Activated T-cell treated with anti-CD3 and anti-CD28 coated beads for 48 hours (primary cell): ENCODE measurements around the gene TAF1C.
"Not testable (repeated sequence)": the region's sequence is repeated elsewhere in the genome, so short reads cannot be mapped to it uniquely, and the experiment has no call there.

Source experiments
- DNase-seq: peaks from one replicate; pipeline ENCODE4 v3.0.0-alpha.2; 2020; ENCODE audit warnings: low read depth

TAF1C gene

DNA sequence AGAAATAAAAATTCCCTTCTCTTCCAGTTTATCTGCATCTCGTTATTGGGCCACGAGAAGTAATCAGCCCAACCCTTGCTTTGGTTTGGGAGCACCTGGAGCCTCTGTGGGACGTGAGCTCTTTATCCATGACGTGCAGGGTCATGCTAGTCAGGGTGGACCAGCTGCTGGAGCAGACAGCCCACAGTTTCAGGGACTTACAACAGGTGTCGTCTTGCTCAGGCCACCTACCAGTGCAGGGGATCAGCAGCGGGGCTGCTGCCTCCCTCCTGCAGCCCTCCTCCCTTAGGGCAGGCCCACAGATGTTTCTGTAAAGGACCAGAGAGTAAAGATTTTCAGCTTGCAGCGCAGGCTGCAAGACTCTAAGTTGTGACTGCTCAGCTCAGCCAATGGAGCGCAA lies 21.0 kb upstream of the TAF1C start:
- DNase-seq: no peak

DNA sequence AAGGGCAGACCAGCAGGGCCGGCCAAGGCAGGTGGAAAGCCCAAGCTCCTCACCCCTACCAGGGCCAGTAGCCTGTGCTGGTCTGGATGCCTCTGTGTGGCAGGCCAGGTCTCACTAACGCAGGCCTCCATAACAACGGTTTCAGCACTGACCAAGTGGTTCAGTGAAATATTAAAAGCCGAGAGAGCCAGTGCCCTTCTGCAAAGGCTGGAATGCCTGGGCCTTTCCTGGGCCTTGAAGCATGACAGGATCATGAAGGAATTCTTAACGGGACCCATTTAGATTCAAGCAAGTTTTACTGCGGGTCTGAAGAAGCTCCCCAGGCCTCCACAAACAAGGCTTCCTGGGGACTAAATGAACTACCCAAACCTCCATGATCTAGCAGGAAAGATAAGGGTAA lies 20.4 kb upstream of the TAF1C start:
- DNase-seq: no peak

DNA sequence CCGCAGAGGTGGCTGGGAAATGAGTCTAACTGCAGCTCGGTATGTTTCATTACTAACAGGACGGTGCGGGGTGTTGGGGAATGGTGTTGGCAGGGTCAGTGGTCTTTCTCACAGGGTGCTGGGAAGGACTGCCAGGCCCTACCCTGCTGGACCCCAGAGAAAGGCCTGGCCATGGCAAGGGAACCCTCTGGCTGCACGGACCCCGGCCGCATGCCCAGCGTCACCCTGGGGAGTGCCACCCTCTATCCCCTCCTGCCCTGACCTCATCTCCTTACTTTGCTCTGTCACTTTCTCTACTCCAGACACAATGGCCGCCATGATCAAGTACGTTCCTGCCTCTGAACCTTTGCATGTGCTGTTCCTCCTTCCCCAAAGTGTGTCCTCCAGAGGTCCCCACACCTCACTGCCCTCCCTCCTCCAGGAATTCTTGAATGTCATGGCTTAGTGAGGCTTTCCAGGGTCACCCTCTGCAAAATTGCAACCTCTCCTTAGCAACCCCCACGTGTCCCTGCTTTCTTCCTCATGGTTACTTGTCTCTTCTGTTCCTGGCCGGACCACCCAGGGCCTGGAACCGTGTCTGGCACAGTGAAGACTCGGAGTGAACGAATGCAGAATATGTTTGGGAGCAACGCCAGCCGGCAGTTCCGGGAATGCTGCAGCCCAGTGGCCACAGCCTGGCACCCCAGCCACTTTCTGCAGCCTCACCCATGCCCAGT lies 19.3 kb upstream of the TAF1C start:
- no peak for DNase-seq

DNA sequence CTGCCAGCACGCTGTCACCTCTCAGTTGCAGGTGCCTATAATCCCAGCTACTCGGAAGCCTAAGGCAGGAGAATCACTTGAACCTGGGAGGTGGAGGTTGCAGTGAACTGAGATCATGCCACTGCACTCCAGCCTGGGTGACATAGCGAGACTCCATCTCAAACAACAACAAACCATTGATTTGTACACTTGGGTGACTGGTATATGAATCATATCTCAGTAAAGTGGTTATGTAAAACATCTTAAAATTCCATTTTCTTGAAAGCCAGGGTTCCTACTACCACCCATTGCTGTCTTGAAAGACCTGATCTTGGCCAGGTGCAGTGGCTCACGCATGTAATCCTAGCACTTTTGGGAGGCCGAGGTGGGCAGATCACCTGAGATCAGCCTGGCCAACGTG lies 18.3 kb upstream of the TAF1C start:
- not testable (repeated sequence) for DNase-seq

DNA sequence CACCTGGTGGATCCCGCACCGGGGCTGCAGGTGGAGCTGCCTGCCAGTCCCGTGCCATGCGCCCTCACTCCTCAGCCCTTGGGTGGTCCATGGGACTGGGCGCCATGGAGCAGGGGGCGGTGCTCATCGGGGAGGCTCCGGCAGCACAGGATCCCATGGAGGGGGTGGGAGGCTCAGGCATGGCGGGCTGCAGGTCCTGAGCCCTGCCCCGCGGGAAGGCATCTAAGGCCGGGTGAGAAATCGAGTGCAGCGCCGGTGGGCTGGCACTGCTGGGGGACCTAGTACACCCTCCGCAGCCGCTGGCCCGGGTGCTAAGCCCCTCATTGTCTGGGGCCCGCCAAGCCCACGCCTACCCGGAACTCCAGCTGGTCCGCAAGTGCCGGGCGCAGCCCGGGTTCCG lies 17.7 kb upstream of the TAF1C start:
- DNase-seq: not testable (repeated sequence)

DNA sequence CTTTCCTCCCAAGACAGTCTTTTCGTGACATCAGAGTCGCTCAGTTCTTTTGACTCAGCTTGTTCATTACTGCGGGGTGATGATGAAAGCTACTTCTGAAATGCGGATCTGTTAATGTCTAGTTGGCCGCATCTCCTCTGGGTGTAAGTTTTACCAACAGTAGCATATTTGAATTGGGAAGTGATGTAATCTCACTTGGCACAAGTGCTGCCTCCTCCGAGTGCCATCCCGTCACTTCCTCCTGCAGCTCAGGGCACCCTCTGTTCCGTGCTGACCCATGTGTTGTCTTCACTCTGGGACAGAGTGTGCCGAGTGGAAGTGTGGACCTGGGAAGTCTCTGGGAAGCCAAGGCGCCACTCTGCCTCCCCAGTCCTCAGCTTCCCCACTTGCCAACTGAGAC lies 13.0 kb upstream of the TAF1C start:
- DNase-seq: no peak

DNA sequence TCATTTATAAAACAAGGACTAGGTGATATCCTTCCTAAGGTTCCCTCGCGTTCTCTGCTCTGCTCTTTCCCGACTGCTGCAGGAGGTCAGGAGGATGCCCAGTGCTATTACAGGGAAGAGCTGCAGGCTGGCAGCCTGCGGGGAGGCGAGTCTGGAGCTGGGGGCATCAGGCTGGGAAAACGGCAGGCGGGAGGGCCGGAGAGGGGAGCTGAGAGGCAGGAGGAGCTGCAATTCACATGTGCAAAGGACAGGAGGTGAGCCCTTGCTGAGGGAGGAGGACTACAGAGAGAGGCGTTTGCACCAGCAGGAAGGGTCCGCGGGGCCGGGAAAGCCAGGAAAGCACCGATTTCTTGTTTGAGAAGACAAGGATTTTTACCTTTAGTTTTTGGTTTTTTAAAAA lies 12.2 kb upstream of the TAF1C start:
- no peak for DNase-seq

DNA sequence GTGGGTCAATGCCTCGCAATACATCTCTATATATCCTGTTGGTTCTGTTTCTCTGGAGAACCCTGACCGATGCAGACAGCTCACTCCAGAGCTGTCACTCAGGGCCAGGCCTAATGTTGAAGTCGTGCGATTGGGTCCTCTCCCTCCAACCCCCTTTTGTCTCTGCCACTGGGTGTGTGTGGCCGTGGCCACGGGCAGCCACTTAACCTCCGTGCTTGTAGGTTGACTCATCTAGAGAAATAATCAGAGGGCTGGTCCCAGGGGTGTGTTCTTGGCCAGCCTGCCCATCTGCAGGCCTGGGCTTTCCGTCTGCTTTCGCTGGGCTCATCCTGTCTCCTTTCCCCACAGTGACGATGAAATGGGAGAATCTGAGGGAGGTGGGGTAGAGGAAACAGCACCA lies 11.5 kb upstream of the TAF1C start:
- DNase-seq: no peak

DNA sequence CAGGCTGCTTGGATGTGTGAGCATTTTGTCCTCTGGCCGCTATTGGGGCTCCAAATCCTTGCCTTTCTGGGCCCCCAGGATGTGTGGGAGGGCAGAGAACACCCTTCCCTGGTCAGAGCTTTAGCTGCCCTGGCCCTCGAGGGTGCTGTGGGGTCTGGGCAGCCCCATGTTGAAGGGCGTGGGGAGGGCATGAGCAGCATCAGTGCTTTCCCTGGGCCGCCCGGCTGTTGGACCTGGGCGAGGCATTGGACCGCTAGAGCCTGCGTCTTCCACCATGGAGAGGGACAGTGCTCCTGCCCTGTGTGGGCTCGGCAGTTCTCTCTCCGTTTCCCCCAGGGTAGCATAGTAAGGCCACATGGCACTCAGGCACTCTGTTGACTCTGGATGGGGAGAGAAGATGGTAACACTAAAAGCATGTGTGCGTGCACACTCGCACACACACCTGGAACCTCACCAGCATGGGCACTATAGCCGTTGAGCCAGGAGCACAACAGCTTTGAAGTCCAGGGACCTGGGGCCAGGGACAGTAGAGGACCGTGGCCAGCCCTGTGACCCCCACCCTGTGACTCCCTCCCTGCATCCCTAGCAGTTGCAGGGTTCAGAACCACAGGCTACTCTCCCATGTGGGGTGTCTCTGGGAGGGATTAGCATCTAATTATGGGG lies 10.7 kb upstream of the TAF1C start:
- DNase-seq: no peak

DNA sequence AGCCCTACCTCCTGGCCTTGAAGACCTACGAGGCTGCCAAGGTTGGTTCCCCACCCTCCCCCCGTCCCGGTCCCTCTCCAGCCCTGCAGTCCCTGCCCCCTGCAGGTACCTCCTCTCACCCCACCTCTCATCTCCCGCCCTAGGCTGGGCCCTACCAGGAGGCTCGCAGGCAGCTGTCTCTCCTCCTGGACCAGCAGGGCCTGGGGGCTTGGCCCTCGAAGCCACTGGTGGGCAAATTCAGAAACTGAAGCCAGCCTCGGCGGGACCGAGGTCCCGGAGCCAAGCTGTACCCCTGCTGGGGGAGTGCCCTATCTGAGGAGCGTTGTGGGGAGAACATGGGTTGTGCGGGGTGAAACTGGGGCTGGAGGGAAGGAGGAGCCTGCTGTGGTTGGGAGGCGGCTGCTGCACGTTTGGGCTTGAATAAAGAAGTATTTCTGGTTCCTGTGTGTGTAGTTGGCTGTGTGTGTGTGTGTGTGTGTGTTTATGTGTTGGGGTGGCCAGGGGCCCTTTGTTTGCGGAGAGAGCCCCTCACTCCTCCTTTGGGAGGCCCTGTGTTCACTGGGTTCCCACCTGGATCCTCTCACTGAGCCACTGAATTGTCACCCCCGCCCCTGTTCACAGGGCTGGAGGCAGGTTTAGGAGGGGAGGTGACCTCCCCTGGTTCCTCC lies 10.0 kb upstream of the TAF1C start:
- DNase-seq: no peak

DNA sequence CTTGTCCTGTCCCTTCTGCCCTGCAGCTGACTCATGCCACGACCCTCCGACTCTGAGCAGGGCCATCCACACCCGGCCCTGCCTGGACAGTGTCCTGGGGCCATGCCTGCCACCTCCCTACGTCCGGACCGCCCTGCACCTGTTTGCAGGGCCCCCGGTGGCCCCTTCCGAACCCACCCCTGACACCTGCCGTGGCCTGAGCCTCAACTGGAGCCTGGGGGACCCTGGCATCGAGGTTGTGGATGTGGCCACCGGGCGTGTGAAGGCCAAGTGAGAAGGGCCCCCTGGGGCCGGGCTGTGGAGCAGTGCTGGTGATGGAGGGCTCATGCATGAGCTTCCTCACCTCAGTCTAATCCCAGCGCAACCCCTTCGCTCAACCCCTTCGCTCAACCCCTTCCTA lies 9.2 kb upstream of the TAF1C start:
- no peak for DNase-seq

DNA sequence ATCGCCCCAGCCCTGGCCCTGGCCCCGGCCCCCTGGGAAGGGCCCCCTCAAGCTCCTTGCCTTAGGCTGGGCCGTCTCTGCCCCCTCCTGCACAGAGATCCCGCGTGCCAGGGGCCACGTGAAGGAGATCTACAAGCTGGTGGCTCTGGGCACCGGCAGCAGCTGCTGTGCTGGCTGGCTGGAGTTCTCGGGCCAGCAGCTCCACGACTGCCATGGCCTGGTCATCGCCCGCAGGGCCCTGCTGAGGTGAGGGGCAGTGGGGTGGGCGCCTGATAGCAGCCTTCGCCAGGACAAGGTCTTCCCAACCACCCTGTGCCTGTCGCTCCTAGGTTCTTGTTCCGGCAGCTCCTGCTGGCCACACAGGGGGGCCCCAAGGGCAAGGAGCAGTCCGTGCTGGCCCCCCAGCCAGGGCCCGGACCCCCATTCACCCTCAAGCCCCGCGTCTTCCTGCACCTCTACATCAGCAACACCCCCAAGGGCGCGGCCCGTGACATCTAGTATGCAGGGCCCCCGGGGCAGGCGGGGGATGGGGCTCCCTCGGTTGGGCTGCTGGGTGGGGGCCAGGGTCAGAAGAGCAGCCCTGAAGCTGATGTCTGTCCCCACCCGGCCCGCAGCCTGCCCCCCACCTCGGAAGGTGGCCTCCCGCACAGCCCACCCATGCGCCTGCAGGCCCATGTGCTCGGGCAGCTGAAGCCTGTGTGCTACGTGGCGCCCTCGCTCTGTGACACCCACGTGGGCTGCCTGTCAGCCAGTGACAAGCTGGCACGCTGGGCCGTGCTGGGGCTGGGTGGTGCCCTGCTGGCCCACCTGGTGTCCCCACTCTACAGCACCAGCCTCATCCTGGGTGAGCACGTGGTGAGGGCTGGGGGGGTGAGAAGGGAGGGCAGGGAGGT lies 8.6 kb upstream of the TAF1C start:
- no peak for DNase-seq

DNA sequence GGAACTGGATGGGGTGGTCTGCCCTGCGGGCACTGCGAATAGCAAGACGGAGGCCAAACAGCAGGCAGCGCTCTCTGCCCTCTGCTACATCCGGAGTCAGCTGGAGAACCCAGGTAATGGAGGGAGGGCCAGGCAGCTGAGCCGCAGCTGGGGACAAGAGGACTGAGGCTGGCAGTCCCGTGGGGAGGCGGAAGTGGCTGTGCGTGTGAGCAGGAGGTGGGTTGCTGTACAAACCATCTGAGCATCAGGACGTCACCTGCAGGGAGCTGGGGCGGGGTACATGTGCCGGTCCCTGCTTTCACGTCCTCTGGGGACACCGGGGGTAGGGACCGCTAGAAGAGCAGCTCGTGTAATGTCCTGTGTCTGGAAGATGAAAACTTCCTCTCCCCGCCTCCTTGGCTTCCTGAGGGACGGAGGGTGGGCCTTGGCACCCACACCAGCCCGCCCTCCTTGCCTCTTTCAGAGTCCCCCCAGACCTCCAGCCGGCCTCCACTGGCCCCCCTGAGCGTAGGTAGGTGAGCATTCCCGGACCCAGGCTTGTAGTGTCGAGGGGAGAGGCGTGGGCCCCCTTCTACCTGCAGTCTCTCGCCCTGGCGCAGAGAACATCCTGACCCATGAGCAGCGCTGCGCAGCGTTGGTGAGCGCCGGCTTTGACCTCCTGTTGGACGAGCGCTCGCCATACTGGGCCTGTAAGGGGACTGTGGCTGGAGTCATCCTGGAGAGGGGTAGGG lies 7.8 kb upstream of the TAF1C start:
- no peak for DNase-seq

DNA sequence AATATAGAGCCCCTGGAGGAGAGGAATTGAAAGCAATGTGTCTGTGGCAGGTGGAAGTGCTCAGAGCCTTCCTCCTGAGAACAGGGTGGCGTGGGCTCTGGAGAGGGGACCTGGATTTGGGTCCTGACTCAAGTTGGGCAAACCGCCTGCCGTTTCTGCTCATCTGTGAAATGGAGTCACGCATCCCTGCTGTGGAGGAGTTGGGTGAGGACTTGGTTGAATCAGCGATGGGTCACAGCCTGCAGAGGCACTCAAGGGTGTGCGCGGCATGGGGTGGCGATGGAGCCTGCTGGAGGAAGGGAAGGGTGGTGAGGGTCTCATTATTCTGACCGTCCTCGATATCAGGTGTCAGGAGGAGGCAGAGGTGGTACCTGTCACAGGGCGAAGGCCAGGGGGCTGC lies 7.2 kb upstream of the TAF1C start:
- DNase-seq: no peak

DNA sequence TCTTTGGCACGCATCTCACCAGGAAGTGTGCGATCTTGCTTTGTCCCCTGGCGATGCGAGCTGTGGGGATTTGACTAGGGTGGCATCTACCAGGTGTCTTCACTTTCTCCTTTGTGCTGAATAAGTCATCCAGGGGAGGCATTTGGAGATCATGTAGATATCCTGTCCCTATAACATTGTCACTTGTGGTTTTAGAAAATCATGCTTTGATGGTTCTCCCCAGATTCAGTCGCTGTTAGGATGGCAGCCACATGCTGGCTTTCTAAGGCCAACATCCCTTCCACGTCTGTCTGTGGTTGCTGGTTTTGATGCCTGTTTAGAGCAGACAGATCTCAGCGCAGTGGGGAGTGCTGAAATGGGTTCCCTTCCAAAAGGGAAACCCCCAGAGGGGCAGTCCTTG lies 6.6 kb upstream of the TAF1C start:
- no peak for DNase-seq

DNA sequence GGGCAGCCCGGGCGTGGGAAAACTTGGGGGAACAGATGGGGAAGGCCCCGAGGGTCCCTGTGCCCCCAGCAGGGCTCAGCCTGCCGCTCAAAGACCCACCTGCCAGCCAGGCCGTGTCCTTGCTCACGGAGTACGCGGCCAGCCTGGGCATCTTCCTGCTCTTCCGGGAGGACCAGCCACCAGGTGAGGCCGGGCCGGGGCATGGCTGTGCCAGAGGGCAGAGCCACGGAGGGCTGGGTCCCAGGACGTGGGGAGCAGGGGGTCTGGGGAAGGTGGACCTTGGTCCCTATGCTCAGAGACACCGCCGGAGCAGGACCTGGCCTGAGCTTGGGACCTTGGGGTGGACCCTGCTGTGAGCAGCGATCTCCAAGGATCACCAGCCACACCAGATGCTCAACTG lies 4.6 kb upstream of the TAF1C start:
- DNase-seq: no peak

DNA sequence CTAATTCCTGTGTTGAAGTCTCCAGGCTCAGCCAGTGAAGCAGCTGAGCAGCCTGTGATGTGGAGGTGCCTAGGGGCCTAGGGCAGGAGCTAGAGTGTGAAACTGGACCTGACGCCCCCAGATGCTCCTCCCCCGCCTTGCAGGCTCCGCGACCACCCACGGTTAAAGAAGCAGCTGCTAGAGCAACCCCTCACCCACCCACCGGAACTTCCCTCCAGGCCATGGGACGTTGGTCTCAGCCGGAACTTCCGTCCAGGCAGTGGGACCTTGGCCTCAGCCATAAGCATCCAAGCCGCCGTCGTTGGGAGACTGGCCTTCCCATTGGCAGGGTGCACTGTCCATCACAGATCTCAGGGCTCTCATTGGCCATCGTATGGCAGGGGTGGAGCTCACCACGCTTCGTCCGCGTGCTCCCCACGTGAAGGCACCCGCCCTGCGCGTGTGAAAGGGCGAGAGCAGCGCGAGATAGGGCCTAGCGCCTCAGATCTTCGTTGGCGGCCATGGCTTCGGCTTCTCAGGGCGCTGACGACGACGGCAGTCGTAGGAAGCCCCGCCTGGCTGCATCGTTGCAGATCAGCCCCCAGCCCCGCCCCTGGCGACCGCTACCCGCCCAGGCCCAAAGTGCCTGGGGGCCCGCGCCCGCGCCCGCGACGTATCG lies 4.0 kb upstream of the TAF1C start, which contains the start of gene ADAD2:
TSS of gene ADAD2 (plus strand) at position 427 of the 658 bp plus-strand sequence. CDS start at position 501, 74 bp downstream.
- no peak for DNase-seq

DNA sequence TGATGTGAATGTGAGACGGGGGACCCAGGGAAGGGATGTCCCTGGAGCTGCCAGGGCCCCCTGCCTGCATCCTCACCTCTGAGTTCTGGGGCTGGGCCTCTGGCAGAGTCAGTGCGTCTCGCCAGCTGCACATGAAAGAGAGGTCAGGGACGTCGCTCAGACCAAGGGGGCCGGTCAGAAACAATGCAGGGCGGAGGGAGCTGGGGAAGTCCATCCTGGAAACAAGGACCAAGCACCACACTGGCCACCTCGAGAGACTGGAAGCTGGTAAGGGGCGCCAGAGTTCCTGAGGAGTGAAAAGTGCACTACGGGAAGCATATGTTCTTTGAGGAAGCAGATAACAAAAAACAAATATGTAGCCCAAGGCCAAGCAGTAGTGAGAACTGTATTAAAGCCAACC lies 2.1 kb downstream of the TAF1C start:
- no peak for DNase-seq

DNA sequence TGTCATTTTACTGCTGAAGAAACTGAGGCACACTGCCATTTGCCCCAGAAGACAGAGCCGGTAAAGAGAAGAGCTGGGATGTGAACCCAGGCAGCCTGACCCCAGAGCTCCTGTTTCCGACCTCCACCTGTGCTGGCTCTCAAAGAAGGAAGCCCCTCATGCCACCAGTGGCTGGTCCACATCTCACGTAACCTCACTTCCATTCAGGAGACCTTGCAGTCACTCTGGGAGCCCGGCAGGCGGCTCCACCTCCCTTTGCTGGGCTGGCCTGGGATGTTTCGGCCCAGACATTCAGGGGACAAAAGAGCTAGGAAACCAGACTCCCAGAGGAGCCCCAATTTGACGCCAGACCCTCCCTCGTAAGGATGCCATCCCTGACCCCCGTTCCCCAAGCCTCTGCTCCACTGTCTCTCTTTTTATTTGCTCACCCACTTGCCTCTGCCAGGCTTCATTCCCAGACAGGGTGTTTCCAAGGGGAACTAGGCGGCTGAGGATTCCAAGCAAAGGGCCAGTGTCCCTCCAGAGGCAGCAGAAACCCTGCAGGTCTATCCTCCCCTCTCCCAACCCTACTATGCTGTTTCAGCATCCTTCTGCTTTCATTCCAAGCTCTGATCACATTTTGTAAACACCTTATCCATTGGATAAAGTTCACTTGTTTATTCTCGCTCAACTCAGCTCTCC lies 2.8 kb downstream of the TAF1C start:
- no peak for DNase-seq

DNA sequence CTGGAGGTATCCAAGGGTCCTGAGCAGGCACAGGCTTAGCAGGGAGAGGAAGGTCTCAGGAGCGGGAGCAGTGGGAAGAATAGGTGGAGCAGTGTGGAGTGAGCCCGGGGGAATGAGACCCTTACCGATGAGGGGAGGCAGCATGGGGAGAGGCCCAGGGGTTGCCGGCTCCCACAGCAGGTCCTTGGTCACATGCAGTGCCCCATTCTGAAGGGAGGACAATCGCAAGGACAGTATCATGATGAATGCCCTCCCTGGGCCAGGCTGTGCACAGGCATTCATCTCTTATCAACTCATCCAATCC lies 3.3 kb downstream of the TAF1C start:
- DNase-seq: no peak
